Measurements from ENCODE around the gene ARID1B. TPM values are rescaled to one million over a fixed set of nuclear protein-coding genes. Genes with fewer than 3 reads are reported as not detected.

Gene ARID1B
- total RNA-seq, 1 donor from 2014 or later: 75.4 TPM

DNA sequence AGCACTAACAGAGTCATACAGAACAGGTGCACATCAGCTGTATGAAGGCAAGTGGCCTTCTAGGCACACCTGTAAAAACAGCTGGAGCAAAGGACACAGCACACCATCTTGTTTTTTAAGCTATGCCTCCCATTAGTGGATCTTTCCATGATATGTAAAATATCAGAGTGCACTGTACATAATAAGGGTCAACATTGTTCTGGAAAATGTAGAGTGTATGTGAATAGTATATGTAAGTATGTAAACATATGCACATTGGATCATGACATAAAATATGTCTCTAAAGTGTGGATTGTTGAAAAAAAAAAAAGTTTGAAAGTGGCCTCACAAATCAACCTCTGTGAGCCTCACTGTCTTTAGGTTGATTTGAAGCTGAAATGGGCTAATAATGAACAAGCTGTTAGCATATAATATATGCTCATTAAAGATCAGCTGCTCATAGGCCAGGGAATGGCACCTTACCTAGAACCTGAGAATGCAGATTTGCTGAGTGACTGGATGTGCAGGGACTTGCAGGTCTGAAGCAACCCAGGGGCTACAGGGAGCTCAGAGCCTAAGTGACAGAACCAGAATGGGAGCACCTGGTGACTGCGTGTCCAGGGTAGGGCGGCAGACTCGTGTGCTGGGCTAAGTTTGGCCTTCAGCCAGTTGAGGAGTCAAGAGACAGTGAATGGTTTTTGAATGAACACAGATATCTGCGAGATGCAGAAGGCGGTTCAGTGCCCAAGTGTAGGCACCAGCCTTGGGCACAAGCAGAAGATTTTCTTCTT lies 347.5 kb downstream of the ARID1B start:
- no peak overlapping the region for H3K4me3 ChIP-seq (ENCODE audit: insufficient read depth, low read depth, low read length)
- no peak overlapping the region for H3K4me2 ChIP-seq (ENCODE audit: low read length)
- Mint-ChIP-seq H3K9me3 (ENCODE audit: unreplicated experiment) (no peaks in the 10 kb centered on the region), H3K27ac (ENCODE audit: unreplicated experiment) (no peak overlapping the region), H3K36me3 (ENCODE audit: low read depth, unreplicated experiment) (peaks cover 8% of the 10 kb centered on the region), H3K4me1 (ENCODE audit: low read depth, unreplicated experiment) (peaks cover 5% of the 10 kb centered on the region), H3K27me3 (ENCODE audit: low read depth, unreplicated experiment) (no peaks in the 10 kb centered on the region), H3K4me3 (ENCODE audit: unreplicated experiment) (no peak overlapping the region)
- H3K4me1 ChIP-seq (ENCODE audit: insufficient read depth, low read length): no peaks in the 10 kb centered on the region
- no peak overlapping the region for H2AFZ ChIP-seq (ENCODE audit: low read depth, low read length)
- H3K27ac ChIP-seq (ENCODE audit: low read depth, low read length): no peak overlapping the region
- TF ChIP-seq, protein P1, sequence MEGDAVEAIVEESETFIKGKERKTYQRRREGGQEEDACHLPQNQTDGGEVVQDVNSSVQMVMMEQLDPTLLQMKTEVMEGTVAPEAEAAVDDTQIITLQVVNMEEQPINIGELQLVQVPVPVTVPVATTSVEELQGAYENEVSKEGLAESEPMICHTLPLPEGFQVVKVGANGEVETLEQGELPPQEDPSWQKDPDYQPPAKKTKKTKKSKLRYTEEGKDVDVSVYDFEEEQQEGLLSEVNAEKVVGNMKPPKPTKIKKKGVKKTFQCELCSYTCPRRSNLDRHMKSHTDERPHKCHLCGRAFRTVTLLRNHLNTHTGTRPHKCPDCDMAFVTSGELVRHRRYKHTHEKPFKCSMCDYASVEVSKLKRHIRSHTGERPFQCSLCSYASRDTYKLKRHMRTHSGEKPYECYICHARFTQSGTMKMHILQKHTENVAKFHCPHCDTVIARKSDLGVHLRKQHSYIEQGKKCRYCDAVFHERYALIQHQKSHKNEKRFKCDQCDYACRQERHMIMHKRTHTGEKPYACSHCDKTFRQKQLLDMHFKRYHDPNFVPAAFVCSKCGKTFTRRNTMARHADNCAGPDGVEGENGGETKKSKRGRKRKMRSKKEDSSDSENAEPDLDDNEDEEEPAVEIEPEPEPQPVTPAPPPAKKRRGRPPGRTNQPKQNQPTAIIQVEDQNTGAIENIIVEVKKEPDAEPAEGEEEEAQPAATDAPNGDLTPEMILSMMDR (IDR thresholded peaks at IDR 0.05; ENCODE audit: insufficient read depth, low read depth, low read length): no peak
- no peak for TF ChIP-seq EZH2 (IDR thresholded peaks at IDR 0.05; ENCODE audit: insufficient read depth, low read length)
- DNase-seq (ENCODE audit: low read depth) (no peak), FAIRE-seq (no peak)
- no peaks in the 10 kb centered on the region for H3K36me3 ChIP-seq (ENCODE audit: insufficient read depth, low read length)
- no peak overlapping the region for H3K9ac ChIP-seq (ENCODE audit: low read length)
- H3K27me3 ChIP-seq (ENCODE audit: insufficient read depth, low read length): no peaks in the 10 kb centered on the region
- no peaks in the 10 kb centered on the region for H3K9me3 ChIP-seq (ENCODE audit: insufficient read depth, low read depth, low read length)
- H3K79me2 ChIP-seq (ENCODE audit: insufficient read depth, low read length): peaks cover 7% of the 10 kb centered on the region
- peaks cover 8% of the 10 kb centered on the region for H4K20me1 ChIP-seq (ENCODE audit: insufficient read depth, low read length)

DNA sequence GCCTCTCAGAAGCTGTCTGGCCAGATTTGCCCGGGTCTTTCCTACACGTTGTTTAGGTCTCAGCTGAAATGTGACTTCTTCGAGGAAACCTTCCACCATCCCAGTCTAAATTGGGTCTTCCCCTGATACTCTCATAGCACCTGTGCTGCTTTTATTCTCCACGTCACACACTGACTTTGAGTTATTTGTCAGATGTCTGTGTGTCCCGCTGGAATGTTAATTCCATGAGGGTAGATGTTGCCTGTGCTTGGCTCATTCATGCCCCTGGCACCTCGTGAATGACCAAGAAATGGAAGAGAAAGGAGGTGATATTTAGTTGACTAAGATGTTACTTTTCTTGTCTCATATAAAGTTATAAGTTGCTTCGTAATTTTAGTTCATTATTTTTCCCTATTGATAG lies 348.4 kb downstream of the ARID1B start:
- Mint-ChIP-seq H3K27ac (ENCODE audit: unreplicated experiment) (no peak overlapping the region), H3K4me3 (ENCODE audit: unreplicated experiment) (no peak overlapping the region)
- no peaks in the 10 kb centered on the region for H3K36me3 ChIP-seq (ENCODE audit: insufficient read depth, low read length)

More for the DNA sequence above, 348.4 kb downstream of the ARID1B start:
- no peaks in the 10 kb centered on the region for H3K9me3 ChIP-seq (ENCODE audit: insufficient read depth, low read depth, low read length)
- peaks cover 8% of the 10 kb centered on the region for H3K36me3 Mint-ChIP-seq (ENCODE audit: low read depth, unreplicated experiment)
- DNase-seq (ENCODE audit: low read depth) (no peak), FAIRE-seq (no peak)
- no peak overlapping the region for H3K27ac ChIP-seq (ENCODE audit: low read depth, low read length)
- no peaks in the 10 kb centered on the region for H3K4me1 ChIP-seq (ENCODE audit: insufficient read depth, low read length)
- no peak for TF ChIP-seq EZH2 (IDR thresholded peaks at IDR 0.05; ENCODE audit: insufficient read depth, low read length)
- TF ChIP-seq, protein P1 (IDR thresholded peaks at IDR 0.05; ENCODE audit: insufficient read depth, low read depth, low read length): no peak
- H4K20me1 ChIP-seq (ENCODE audit: insufficient read depth, low read length): peaks cover 8% of the 10 kb centered on the region
- peaks cover 7% of the 10 kb centered on the region for H3K79me2 ChIP-seq (ENCODE audit: insufficient read depth, low read length)
- no peaks in the 10 kb centered on the region for H3K27me3 Mint-ChIP-seq (ENCODE audit: low read depth, unreplicated experiment)
- no peaks in the 10 kb centered on the region for H3K27me3 ChIP-seq (ENCODE audit: insufficient read depth, low read length)
- peaks cover 5% of the 10 kb centered on the region for H3K4me1 Mint-ChIP-seq (ENCODE audit: low read depth, unreplicated experiment)
- H3K9ac ChIP-seq (ENCODE audit: low read length): no peak overlapping the region
- no peak overlapping the region for H3K4me3 ChIP-seq (ENCODE audit: insufficient read depth, low read depth, low read length)
- no peak overlapping the region for H2AFZ ChIP-seq (ENCODE audit: low read depth, low read length)
- H3K4me2 ChIP-seq (ENCODE audit: low read length): no peak overlapping the region
- H3K9me3 Mint-ChIP-seq (ENCODE audit: unreplicated experiment): no peaks in the 10 kb centered on the region

Measured in astrocyte (in vitro differentiated cells and primary cell).